Activated naive CD8-positive, alpha-beta T cell (primary cell): ENCODE data around the gene BCL11B.
A peak's percentile ranks its signal among the peaks of the same experiment; 100 is the strongest.

Experiments used
- H3K27ac Mint-ChIP-seq: one replicate; pipeline ENCODE4 v1.8.0; 2021; ENCODE audit warnings: mixed read lengths
- H3K27me3 Mint-ChIP-seq: one replicate; pipeline ENCODE4 v1.8.0; 2021; ENCODE audit warnings: mixed read lengths
- H3K36me3 Mint-ChIP-seq: one replicate; pipeline ENCODE4 v1.8.0; 2021; ENCODE audit warnings: mixed read lengths
- H3K4me1 Mint-ChIP-seq: one replicate; pipeline ENCODE4 v1.8.0; 2021; ENCODE audit warnings: low read depth, mixed read lengths
- H3K4me3 Mint-ChIP-seq: one replicate; pipeline ENCODE4 v1.8.0; 2021; ENCODE audit warnings: mild to moderate bottlenecking, mixed read lengths
- H3K9me3 Mint-ChIP-seq: one replicate; pipeline ENCODE4 v1.8.0; 2021; ENCODE audit warnings: low read depth, mixed read lengths

BCL11B gene

GRCh38 chr14:99271951-99272631 is at the start of gene BCL11B:
Gene BCL11B, minus strand, starts transcription at chr14:99272197. Its CDS starts 979 bp downstream, at chr14:99271218.
- Mint-ChIP-seq H3K4me1 (peaks cover 42% of the 10 kb centered on the region), H3K27ac (peak within 1 kb of the TSS; percentile 99), H3K36me3 (peaks cover 3% of the 10 kb centered on the region), H3K4me3 (peak within 1 kb of the TSS; percentile 98), H3K9me3 (no peaks in the 10 kb centered on the region), H3K27me3 (no peaks in the 10 kb centered on the region)

DNA sequence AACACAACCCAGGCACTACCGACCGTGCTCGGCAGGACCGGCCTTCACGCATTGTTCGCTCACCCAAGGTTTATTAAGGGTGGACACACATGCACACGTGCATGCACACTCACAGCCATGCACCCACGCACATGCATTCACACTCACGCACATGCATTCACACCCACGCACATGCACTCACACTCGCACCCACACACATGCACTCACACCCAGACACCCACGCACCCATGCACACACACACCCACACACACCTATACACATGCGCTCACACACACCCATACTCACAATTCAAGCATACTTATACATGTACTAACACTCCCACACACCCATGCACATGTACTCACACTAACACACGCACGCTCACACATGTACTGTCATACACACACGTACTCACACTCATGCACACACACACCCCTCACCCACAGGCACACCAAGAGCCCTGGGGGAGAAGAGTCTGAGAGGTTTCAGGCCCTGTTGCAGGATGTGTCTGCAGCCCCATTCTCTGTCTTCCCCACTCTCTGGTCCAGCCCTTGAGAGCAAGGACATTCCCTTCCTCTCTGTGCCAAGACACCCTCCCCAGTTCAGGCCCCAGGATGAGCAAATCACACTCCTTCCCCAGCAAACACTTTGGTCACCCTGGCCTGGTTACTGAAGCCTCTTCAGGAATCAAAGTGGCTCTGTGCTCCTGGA is 49.4 kb upstream of the BCL11B start:
- no peaks in the 10 kb centered on the region for H3K36me3 Mint-ChIP-seq
- no peak overlapping the region for H3K27ac Mint-ChIP-seq
- no peaks in the 10 kb centered on the region for H3K27me3 Mint-ChIP-seq
- H3K9me3 Mint-ChIP-seq = no peaks in the 10 kb centered on the region
- H3K4me3 Mint-ChIP-seq = no peak overlapping the region
- peaks cover 11% of the 10 kb centered on the region for H3K4me1 Mint-ChIP-seq

DNA sequence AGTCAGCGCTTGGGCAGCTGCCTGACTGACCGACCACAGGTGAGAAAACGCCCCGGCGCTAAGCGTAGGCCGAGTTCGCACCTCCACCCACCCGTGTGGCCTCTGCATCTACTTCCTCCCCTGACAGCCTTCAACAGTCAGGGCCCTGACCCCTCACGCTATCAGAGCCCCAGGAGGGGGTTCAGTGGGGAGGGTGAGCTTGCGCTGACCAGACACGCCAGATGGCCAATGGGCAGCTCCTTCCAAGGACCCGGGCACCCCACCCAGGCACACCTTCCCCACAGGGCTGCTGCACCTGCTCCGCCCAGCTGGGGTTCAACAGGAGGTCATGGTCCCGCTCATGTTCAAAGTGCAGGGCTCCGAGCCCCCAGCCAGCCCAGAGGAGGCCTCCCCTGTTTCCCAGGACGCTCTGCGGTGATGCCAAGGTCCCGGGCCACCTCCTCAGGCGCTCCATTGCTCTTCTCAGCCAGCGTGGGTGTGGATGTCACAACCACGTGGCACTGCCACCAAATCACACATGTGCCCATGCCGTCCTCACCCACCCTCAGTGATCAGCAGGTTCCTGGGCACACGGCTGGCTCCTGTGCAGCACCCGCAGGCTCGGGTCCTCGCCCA is 48.7 kb upstream of the BCL11B start:
- H3K36me3 Mint-ChIP-seq = no peaks in the 10 kb centered on the region
- H3K4me1 Mint-ChIP-seq = peaks cover 11% of the 10 kb centered on the region
- H3K27me3 Mint-ChIP-seq = no peaks in the 10 kb centered on the region
- no peak overlapping the region for H3K27ac Mint-ChIP-seq
- no peaks in the 10 kb centered on the region for H3K9me3 Mint-ChIP-seq
- H3K4me3 Mint-ChIP-seq = no peak overlapping the region

GRCh38 chr14:99320105-99320572 is 48.1 kb upstream of the BCL11B start:
- Mint-ChIP-seq H3K4me1 (peaks cover 11% of the 10 kb centered on the region), H3K27me3 (no peaks in the 10 kb centered on the region), H3K36me3 (no peaks in the 10 kb centered on the region), H3K4me3 (no peak overlapping the region), H3K27ac (no peak overlapping the region), H3K9me3 (no peaks in the 10 kb centered on the region)

DNA sequence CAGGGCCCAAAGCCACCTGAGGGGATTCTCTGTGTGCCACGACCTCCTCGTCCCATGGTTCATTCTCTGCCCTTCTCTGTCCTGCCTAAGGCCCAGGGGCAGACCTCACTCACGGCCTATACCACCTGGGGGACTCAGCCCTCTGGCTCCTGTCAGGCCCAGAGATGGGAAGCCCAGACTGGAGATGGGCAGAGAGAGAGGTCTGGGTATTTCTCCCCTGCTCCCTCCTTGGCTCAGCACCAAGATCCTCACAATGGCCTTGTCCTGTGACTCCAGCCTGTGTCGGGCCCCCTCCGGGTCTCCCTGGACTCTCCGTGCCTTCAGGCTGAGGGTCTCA is 46.9 kb upstream of the BCL11B start:
- Mint-ChIP-seq H3K4me1 (peaks cover 11% of the 10 kb centered on the region), H3K9me3 (no peaks in the 10 kb centered on the region), H3K27ac (no peak overlapping the region), H3K27me3 (no peaks in the 10 kb centered on the region), H3K36me3 (no peaks in the 10 kb centered on the region), H3K4me3 (no peak overlapping the region)

DNA sequence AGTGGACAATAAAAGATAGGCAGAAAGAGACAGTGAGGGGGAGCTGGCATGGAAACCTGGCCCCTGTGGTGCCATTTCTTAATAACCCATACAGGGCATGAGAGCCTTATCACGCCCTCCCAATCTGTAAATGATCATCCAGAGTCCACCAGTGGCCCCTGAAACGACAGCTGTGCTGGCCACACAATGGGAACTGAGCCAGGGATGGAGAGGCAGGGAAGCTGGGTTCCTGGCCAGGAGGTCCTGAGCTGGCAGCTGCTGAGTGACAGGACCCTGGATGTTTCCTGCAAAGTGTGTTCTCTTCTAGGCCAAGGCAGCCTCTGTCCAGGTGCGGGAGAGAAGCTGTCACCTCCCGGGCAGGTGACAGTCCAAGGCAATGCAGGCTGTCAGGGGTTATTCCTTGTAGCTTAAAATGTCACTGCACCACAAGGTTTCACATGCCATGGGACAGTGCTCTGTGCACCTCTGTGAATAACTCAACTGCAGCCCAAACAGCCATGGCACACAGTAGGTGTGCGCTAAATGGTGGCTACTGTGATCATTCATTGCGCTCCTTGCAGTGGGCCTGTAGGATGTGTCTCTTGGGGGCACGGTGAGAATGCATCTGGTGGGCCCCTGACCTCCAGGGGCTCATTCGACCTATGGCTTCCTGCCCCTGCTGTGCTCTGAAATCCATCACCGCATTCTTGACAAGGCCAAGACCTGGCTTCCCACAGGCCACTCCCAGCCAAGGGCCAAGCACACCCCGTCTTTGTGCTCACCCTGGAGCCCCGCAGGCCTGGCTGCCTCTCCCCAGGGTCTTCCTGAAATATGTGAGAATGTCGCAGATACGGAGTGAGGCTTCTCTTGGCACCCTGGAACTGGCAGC is 46.3 kb upstream of the BCL11B start:
- Mint-ChIP-seq H3K27me3 (no peaks in the 10 kb centered on the region), H3K4me3 (no peak overlapping the region), H3K36me3 (no peaks in the 10 kb centered on the region), H3K4me1 (peaks cover 11% of the 10 kb centered on the region), H3K9me3 (no peaks in the 10 kb centered on the region), H3K27ac (no peak overlapping the region)

- peaks cover 11% of the 10 kb centered on the region for H3K4me1 Mint-ChIP-seq
- no peaks in the 10 kb centered on the region for H3K27me3 Mint-ChIP-seq
- no peak overlapping the region for H3K27ac Mint-ChIP-seq
- H3K9me3 Mint-ChIP-seq = no peaks in the 10 kb centered on the region
- no peaks in the 10 kb centered on the region for H3K36me3 Mint-ChIP-seq
- no peak overlapping the region for H3K4me3 Mint-ChIP-seq
These were observed 45.5 kb upstream of the BCL11B start for GRCh38 chr14:99317231-99318090.

- no peak overlapping the region for H3K4me3 Mint-ChIP-seq
- H3K4me1 Mint-ChIP-seq = peaks cover 9% of the 10 kb centered on the region
- no peaks in the 10 kb centered on the region for H3K27me3 Mint-ChIP-seq
- H3K36me3 Mint-ChIP-seq = no peaks in the 10 kb centered on the region
- no peaks in the 10 kb centered on the region for H3K9me3 Mint-ChIP-seq
- H3K27ac Mint-ChIP-seq = no peak overlapping the region
These were observed 44.5 kb upstream of the BCL11B start for GRCh38 chr14:99316281-99317163.

DNA sequence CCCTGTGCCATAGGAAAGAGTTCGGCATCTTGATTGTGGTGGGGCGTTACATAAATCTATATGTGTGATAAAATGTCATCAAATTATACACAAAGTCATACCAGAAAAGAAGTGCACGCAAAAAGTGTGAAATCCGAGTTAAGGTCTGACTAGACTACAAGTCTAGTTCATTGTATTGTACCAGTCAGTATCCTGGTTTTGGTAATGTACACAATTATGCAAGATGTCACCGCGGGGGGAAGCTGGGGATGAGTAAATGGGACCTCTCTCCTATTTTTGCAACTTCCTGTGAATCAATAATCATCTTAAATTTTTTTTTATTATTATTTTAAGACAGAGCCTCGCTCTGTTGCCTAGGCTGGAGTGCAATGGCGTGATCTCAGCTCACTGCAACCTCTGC is 43.2 kb upstream of the BCL11B start:
- Mint-ChIP-seq H3K4me3 (no peak overlapping the region), H3K9me3 (peaks cover 4% of the 10 kb centered on the region), H3K4me1 (peaks cover 3% of the 10 kb centered on the region), H3K27ac (no peak overlapping the region), H3K36me3 (peaks cover 3% of the 10 kb centered on the region), H3K27me3 (no peaks in the 10 kb centered on the region)

- Mint-ChIP-seq H3K36me3 (peaks cover 3% of the 10 kb centered on the region), H3K4me3 (no peak overlapping the region), H3K27ac (no peak overlapping the region), H3K9me3 (peaks cover 4% of the 10 kb centered on the region), H3K4me1 (no peaks in the 10 kb centered on the region), H3K27me3 (no peaks in the 10 kb centered on the region)
These were observed 42.6 kb upstream of the BCL11B start for GRCh38 chr14:99314623-99315022.

- peaks cover 3% of the 10 kb centered on the region for H3K36me3 Mint-ChIP-seq
- no peak overlapping the region for H3K27ac Mint-ChIP-seq
- no peak overlapping the region for H3K4me3 Mint-ChIP-seq
These were observed 41.2 kb upstream of the BCL11B start for GRCh38 chr14:99313234-99313633.

DNA sequence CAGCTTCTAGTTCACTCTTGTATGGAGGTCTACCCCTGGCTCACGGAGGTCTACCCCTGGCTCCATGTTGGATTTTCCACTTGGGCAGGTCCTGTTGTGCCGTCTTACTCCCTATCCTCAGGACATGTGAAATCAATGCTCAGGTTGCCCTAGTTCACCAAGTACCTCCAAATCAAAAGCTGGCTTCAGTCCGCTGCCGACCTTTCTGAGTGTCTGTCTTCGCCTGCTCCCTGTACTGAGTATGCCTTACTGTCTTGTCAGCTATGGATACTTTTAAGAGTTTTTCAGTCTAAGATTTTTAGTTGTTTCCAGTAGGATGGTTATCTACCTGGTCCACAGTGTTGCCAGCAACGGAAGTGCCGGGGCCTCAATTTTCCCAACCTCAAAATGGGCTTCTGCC is 40.1 kb upstream of the BCL11B start:
- Mint-ChIP-seq H3K36me3 (peaks cover 3% of the 10 kb centered on the region), H3K27me3 (no peaks in the 10 kb centered on the region), H3K9me3 (peaks cover 4% of the 10 kb centered on the region), H3K27ac (no peak overlapping the region), H3K4me3 (no peak overlapping the region), H3K4me1 (no peaks in the 10 kb centered on the region)

More at GRCh38 chr14:99313234-99313633, 41.2 kb upstream of the BCL11B start:
- Mint-ChIP-seq H3K9me3 (peaks cover 4% of the 10 kb centered on the region), H3K4me1 (no peaks in the 10 kb centered on the region), H3K27me3 (no peaks in the 10 kb centered on the region)

DNA sequence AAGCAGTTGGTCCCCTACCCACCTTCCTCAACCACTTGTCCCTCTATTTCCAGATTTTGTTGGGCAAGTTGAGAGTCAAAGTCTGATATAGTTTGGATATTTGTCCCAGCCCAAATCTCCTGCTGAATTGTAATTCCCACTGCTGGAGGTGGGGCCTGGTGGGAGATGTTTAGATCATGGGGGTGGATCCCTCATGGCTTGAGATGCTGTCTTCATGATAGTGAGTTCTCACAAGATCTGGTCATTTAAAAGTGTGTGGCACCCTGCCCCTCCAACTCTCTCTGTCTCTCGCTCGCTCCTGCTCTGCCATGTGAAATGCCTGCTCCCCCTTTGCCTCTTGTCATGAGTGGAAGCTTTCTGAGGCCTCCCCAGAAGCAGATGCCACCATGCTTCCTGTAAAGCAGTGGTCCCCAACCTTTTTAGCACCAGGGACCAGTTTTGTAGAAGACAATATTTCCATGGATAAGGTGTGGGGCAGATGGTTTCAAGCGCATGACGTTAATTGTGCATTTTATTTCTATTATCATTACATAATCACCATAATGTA is 37.3 kb upstream of the BCL11B start:
- Mint-ChIP-seq H3K9me3 (peaks cover 6% of the 10 kb centered on the region), H3K27ac (no peak overlapping the region), H3K4me1 (no peaks in the 10 kb centered on the region), H3K4me3 (no peak overlapping the region), H3K27me3 (no peaks in the 10 kb centered on the region), H3K36me3 (peaks cover 3% of the 10 kb centered on the region)
